Esophagus muscularis mucosa (tissue), 4 donors: Measurements from ENCODE around the gene ELANE.

Experiments
- EP300 ChIP-seq: sonication (generic); formaldehyde crosslinking; IDR thresholded peaks from one replicate; pipeline ENCODE4 v1.6.1; 2017; ENCODE audit warnings: antibody characterized with exemption
- POLR2AphosphoS5 ChIP-seq, 2 donors: sonication (generic); formaldehyde crosslinking; IDR thresholded peaks; one replicate each; pipeline ENCODE4 v1.6.1; 2017; ENCODE audit warnings: antibody characterized with exemption in 2 of 2
- TF ChIP-seq, protein P1 (sequence below), 3 experiments: fragments of 200-600 bp in 2 of 3; fragments of 450-650 bp in 1 of 3; sonication (generic) in 2 of 3; IDR thresholded peaks; one replicate each; pipeline ENCODE4 v1.5.1; 2017 to 2019; ENCODE audit warnings: antibody characterized with exemption in 3 of 3, mild to moderate bottlenecking in 2 of 3, moderate library complexity in 1 of 3

DNA sequence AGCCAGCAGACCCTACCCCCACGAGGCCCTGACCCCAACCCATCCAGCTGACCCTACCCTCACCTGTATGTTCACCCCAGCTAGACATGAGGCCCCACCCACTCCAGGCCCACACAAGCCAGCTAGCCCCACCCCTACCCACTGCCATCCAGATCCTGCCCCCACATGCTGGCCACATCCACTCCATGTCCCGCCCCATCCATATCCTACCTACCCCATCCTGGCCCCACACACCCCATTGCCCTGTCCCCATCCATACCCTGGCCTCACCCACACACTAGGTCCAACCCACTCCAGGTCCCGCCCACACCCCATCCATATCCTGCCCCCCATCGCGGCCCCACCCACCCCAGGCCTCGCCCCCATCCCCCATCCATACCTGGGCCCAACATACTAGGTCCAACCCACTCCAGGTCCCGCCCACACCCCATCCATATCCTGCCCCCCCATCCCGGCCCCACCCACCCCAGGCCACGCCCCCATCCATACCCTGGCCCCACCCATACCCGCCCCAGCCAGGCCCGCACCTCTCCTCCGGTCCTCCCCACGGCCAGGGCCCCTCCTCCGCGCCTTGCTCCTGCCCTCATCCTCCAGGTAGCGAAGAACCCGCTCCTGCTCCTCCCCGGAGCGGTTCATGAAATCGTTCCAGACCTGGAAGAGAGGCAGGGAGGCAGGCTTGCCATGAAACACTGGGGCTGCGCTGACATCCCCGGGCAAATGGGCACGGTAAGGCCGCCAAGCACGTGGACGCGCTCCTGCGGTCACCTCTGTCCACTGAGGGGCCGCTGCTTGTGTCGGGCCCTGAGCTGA, 48.4 kb downstream of the ELANE start:
- TF ChIP-seq, protein P1, sequence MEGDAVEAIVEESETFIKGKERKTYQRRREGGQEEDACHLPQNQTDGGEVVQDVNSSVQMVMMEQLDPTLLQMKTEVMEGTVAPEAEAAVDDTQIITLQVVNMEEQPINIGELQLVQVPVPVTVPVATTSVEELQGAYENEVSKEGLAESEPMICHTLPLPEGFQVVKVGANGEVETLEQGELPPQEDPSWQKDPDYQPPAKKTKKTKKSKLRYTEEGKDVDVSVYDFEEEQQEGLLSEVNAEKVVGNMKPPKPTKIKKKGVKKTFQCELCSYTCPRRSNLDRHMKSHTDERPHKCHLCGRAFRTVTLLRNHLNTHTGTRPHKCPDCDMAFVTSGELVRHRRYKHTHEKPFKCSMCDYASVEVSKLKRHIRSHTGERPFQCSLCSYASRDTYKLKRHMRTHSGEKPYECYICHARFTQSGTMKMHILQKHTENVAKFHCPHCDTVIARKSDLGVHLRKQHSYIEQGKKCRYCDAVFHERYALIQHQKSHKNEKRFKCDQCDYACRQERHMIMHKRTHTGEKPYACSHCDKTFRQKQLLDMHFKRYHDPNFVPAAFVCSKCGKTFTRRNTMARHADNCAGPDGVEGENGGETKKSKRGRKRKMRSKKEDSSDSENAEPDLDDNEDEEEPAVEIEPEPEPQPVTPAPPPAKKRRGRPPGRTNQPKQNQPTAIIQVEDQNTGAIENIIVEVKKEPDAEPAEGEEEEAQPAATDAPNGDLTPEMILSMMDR (IDR thresholded peaks at IDR 0.05) = no peak
- TF ChIP-seq EP300 = no peak
- no peak for TF ChIP-seq POLR2AphosphoS5 (IDR thresholded peaks at IDR 0.05)
